ENCODE measurements around the gene CEP128. TPM values are rescaled to one million over a fixed set of nuclear protein-coding genes. Genes with fewer than 3 reads are reported as not detected.
A peak's percentile ranks its signal among the peaks of the same experiment; 100 is the strongest.

CEP128 gene
- total RNA-seq, 1 donor = 12.2 TPM

DNA sequence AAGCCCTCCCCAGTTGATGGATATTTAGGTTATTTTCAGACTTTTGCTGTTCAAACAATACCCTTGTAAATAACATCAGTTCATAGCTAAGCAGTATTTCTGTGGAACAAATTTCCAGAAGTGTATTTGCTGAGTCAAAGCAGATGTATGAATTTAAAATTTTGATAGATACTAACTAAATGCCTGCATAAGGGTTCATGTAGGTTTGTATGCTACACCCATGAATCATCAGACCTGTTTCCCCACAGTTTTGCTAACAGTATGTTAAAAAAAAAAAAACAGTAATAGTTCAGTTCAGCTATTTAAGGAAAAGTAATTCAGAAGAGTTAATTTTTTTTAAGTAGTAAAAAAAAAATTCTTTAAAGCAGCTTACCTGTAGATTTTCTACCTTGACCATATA, 494.1 kb downstream of the CEP128 start:
- TF ChIP-seq, protein P1, sequence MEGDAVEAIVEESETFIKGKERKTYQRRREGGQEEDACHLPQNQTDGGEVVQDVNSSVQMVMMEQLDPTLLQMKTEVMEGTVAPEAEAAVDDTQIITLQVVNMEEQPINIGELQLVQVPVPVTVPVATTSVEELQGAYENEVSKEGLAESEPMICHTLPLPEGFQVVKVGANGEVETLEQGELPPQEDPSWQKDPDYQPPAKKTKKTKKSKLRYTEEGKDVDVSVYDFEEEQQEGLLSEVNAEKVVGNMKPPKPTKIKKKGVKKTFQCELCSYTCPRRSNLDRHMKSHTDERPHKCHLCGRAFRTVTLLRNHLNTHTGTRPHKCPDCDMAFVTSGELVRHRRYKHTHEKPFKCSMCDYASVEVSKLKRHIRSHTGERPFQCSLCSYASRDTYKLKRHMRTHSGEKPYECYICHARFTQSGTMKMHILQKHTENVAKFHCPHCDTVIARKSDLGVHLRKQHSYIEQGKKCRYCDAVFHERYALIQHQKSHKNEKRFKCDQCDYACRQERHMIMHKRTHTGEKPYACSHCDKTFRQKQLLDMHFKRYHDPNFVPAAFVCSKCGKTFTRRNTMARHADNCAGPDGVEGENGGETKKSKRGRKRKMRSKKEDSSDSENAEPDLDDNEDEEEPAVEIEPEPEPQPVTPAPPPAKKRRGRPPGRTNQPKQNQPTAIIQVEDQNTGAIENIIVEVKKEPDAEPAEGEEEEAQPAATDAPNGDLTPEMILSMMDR (IDR thresholded peaks at IDR 0.05; ENCODE audit: insufficient read depth, low read length) = no peak
- peak; percentile 12 for DNase-seq (ENCODE audit: low read depth)
- no peak overlapping the region for H3K4me3 ChIP-seq (ENCODE audit: low read depth, low read length)

Small RNA genes lying within 50 kb of the gene (small RNA-seq; reads per million reads assigned to genes)
- not detected for gene AC022404.1

Other genes starting within 250 kb of the CEP128 start
- gene TSHR, start 13.9 kb upstream of the CEP128 start, total RNA-seq (ENCODE audit: low replicate concordance) = not detected in 2 replicates

All from fibroblast of the aortic adventitia (primary cell).